OCI-LY1 (cell line): Measurements from ENCODE around the gene KRT75.

Experiments
- H2AFZ ChIP-seq: fragments of 200-600 bp; sonication (generic), shearing (Covaris generic); 2 replicates; pipeline ENCODE4 v1.6.0; 2014; ENCODE audit warnings: antibody characterized with exemption, mild to moderate bottlenecking, low read length
- H3F3A ChIP-seq: fragments of 200-600 bp; sonication (generic), shearing (Covaris generic); 2 replicates; pipeline ENCODE4 v1.6.0; 2014; ENCODE audit warnings: mild to moderate bottlenecking, antibody characterized with exemption, low read length, moderate library complexity; ENCODE audit not compliant: insufficient read depth
- H3K27ac ChIP-seq: fragments of 200-600 bp; sonication (generic); 2 replicates; pipeline ENCODE4 v1.5.1; 2014; ENCODE audit warnings: low read length, mixed run types, mild to moderate bottlenecking, low read depth; ENCODE audit not compliant: poor library complexity, severe bottlenecking
- H3K27me3 ChIP-seq: fragments of 200-600 bp; sonication (generic); 2 replicates; pipeline ENCODE4 v1.6.0; 2014; ENCODE audit warnings: antibody characterized with exemption, mild to moderate bottlenecking, low read length, moderate library complexity; ENCODE audit not compliant: insufficient read depth
- H3K36me3 ChIP-seq: fragments of 200-600 bp; sonication (generic); 2 replicates; pipeline ENCODE4 v1.6.1; 2014; ENCODE audit warnings: mild to moderate bottlenecking, antibody characterized with exemption, low read length, moderate library complexity, mixed read lengths; ENCODE audit not compliant: insufficient read depth
- H3K4me1 ChIP-seq: fragments of 200-600 bp; sonication (generic); 2 replicates; pipeline ENCODE4 v1.5.1; 2014; ENCODE audit warnings: mild to moderate bottlenecking, low read length, moderate library complexity; ENCODE audit not compliant: insufficient read depth, severe bottlenecking
- H3K4me2 ChIP-seq: fragments of 200-600 bp; sonication (generic), shearing (Covaris generic); 2 replicates; pipeline ENCODE4 v1.6.1; 2014; ENCODE audit warnings: low read length
- H3K4me3 ChIP-seq: fragments of 200-600 bp; sonication (generic); 2 replicates; pipeline ENCODE4 v1.5.1; 2014; ENCODE audit warnings: low read length, low read depth, mild to moderate bottlenecking, mixed read lengths; ENCODE audit not compliant: poor library complexity, severe bottlenecking
- H3K79me2 ChIP-seq: fragments of 200-600 bp; shearing (Covaris generic); 2 replicates; pipeline ENCODE4 v1.6.1; 2016; ENCODE audit warnings: mixed run types, low read length, mixed read lengths; ENCODE audit not compliant: insufficient read depth
- H3K9ac ChIP-seq: fragments of 200-600 bp; sonication (generic), shearing (Covaris generic); 2 replicates; pipeline ENCODE4 v1.6.1; 2014; ENCODE audit warnings: mild to moderate bottlenecking, low read length, mixed read lengths
- H3K9me2 ChIP-seq: fragments of 200-600 bp; sonication (generic), shearing (Covaris generic); 2 replicates; pipeline ENCODE4 v1.6.1; 2014; ENCODE audit warnings: low read depth, mild to moderate bottlenecking, low read length, mixed read lengths
- H3K9me3 ChIP-seq: fragments of 200-600 bp; shearing (Covaris generic); 2 replicates; pipeline ENCODE4 v1.6.1; 2014; ENCODE audit warnings: low read length, mixed read lengths
- H4K20me1 ChIP-seq: fragments of 200-600 bp; sonication (generic), shearing (Covaris generic); 2 replicates; pipeline ENCODE4 v1.6.0; 2016; ENCODE audit warnings: mild to moderate bottlenecking, low read length; ENCODE audit not compliant: insufficient read depth
- EZH2 ChIP-seq: fragments of 200-600 bp; sonication (generic), shearing (Covaris generic); IDR thresholded peaks from 2 replicates; pipeline ENCODE4 v1.8.0; 2017; ENCODE audit warnings: borderline replicate concordance, mixed run types, mild to moderate bottlenecking, antibody characterized with exemption, low read length, moderate library complexity, mixed read lengths
- TF ChIP-seq, protein P1 (sequence below): fragments of 200-600 bp; sonication (generic), shearing (Covaris generic); IDR thresholded peaks from 2 replicates; pipeline ENCODE4 v1.5.1; 2017; ENCODE audit warnings: mild to moderate bottlenecking, antibody characterized with exemption, low read length, moderate library complexity, mixed read lengths

The KRT75 gene

DNA sequence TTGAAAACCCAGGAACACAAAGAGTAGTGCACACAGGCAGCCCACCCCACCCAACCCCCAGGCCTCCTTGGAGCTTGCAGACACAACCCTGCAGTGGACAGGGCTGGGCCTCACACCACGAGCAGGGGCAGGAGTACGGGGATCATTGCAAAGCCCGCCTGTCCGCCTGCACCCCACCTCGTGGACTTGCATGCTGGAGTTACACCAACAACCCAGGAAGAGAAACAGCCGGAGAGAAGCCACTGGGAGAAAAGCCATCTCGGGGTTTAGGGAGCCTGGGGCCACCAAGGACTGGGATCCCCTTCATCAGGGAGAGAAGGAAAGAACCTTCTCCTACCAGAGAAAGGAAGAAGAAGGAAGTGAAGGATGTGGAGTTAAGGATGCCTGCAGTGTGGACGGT, 56.9 kb downstream of the KRT75 start:
- Histone ChIP-seq H3K4me1 (no peaks in the 10 kb centered on the region), H2AFZ (no peak overlapping the region), H3K27me3 (no peaks in the 10 kb centered on the region), H3K9me2 (no peaks in the 10 kb centered on the region), H3K36me3 (no peaks in the 10 kb centered on the region), H4K20me1 (no peaks in the 10 kb centered on the region), H3K4me3 (no peak overlapping the region), H3K9me3 (0 out of 2 replicates have a peak, but pooled peaks cover 2% of the 10 kb centered on the region), H3F3A (no peaks in the 10 kb centered on the region), H3K27ac (no peak overlapping the region), H3K4me2 (no peak overlapping the region), H3K79me2 (no peaks in the 10 kb centered on the region), H3K9ac (no peak overlapping the region)
- TF ChIP-seq, protein P1, sequence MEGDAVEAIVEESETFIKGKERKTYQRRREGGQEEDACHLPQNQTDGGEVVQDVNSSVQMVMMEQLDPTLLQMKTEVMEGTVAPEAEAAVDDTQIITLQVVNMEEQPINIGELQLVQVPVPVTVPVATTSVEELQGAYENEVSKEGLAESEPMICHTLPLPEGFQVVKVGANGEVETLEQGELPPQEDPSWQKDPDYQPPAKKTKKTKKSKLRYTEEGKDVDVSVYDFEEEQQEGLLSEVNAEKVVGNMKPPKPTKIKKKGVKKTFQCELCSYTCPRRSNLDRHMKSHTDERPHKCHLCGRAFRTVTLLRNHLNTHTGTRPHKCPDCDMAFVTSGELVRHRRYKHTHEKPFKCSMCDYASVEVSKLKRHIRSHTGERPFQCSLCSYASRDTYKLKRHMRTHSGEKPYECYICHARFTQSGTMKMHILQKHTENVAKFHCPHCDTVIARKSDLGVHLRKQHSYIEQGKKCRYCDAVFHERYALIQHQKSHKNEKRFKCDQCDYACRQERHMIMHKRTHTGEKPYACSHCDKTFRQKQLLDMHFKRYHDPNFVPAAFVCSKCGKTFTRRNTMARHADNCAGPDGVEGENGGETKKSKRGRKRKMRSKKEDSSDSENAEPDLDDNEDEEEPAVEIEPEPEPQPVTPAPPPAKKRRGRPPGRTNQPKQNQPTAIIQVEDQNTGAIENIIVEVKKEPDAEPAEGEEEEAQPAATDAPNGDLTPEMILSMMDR = no peak
- TF ChIP-seq EZH2 = no peak
